Activated CD4-positive, alpha-beta T cell treated with anti-CD3 and anti-CD28 coated beads, Interleukin-2, amount 10 ng/mL, durations not matched to agents 24 days and 14 days (primary cell): ENCODE measurements around the gene RPS29. TPM values are rescaled to one million over a fixed set of nuclear protein-coding genes. Genes with fewer than 3 reads are reported as not detected.
"Not testable (repeated sequence)": the region's sequence is repeated elsewhere in the genome, so short reads cannot be mapped to it uniquely, and the experiment has no call there.

Experiments
- DNase-seq: peaks from one replicate; pipeline ENCODE4 v3.0.0; 2022
- H3K27ac Mint-ChIP-seq: one replicate; pipeline ENCODE4 v1.8.0; 2022; ENCODE audit warnings: mild to moderate bottlenecking, mixed read lengths
- H3K27me3 Mint-ChIP-seq: one replicate; pipeline ENCODE4 v1.8.0; 2022; ENCODE audit warnings: mixed read lengths
- H3K36me3 Mint-ChIP-seq: one replicate; pipeline ENCODE4 v1.8.0; 2022; ENCODE audit warnings: low read depth, mild to moderate bottlenecking, mixed read lengths
- H3K4me1 Mint-ChIP-seq: one replicate; pipeline ENCODE4 v1.8.0; 2021; ENCODE audit warnings: mixed read lengths
- H3K4me3 Mint-ChIP-seq: one replicate; pipeline ENCODE4 v1.8.0; 2022; ENCODE audit warnings: mild to moderate bottlenecking, moderate library complexity, mixed read lengths
- H3K9me3 Mint-ChIP-seq: one replicate; pipeline ENCODE4 v1.8.0; 2021; ENCODE audit warnings: mixed read lengths
- intact Hi-C: fragments of 100-400 bp; cut with micrococcal nuclease; formaldehyde crosslinking; loops from one replicate; pipeline ENCODE4 v1.15.1; 2023
- total RNA-seq: library from RNA; stranded (reverse); gene quantifications from 2 replicates; pipeline ENCODE4 v1.2.3, GENCODE V29; 2022

The RPS29 gene
- 1,960 and 2,033 TPM in 2 replicates for total RNA-seq

DNA sequence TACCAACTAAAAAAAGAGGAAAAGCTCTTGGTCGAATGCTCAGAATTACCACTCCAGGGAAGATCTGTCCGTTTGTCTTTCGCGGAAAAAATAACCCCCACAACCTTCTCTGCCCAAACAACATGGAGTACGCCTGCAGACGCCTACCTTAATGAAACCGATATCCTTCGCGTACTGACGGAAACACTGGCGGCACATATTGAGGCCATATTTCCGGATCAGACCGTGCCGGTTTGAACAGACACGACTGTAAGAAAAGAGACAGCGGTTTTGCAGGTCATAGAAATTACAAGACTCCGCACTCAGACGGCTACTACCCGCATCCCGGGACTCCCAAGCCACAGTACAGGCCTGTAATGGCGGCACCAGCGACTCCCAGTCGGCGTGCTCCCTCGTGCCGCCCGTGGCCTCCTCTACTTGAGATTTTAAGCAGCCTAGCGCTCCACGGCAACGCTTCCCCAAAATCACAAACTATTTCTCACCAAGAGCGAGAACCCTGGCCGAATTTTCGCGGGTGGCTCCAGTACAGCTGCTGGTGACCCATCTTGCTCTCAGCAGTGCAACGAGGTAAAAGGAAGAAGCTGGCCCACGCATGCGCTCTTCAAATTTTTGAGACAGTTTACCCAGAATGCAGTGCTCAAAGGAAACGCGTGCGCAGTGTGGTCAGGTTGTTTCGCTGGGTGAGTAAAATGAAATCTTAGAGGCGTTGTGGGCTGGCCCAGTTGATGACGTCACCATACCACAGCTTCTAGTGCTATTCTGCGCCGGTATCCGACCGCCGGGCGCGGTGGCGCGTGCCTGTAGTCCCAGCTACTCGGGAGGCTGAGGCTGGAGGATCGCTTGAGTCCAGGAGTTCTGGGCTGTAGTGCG is at the start of gene RPS29:
Gene RPS29 (minus strand): TSS at position 578 of the 870 bp plus-strand sequence. CDS start 34 bp downstream, at position 544.
- H3K27me3 Mint-ChIP-seq = peaks cover 3% of the 10 kb centered on the region
- peak within 1 kb of the TSS; percentile 89 for H3K4me3 Mint-ChIP-seq
- H3K36me3 Mint-ChIP-seq = peaks cover 52% of the 10 kb centered on the region
- DNase-seq = peak; percentile 99
- peaks cover 35% of the 10 kb centered on the region for H3K4me1 Mint-ChIP-seq
- H3K9me3 Mint-ChIP-seq = no peaks in the 10 kb centered on the region
- intact Hi-C loops = loop anchor here (1.0 to 10.0 kb wide), 8 partner anchors 12 to 1509 kb away; partner anchors contain the start of genes LRR1, MAP4K5, MGAT2 and RPL36AL
- H3K27ac Mint-ChIP-seq = peak within 1 kb of the TSS; percentile 99

DNA sequence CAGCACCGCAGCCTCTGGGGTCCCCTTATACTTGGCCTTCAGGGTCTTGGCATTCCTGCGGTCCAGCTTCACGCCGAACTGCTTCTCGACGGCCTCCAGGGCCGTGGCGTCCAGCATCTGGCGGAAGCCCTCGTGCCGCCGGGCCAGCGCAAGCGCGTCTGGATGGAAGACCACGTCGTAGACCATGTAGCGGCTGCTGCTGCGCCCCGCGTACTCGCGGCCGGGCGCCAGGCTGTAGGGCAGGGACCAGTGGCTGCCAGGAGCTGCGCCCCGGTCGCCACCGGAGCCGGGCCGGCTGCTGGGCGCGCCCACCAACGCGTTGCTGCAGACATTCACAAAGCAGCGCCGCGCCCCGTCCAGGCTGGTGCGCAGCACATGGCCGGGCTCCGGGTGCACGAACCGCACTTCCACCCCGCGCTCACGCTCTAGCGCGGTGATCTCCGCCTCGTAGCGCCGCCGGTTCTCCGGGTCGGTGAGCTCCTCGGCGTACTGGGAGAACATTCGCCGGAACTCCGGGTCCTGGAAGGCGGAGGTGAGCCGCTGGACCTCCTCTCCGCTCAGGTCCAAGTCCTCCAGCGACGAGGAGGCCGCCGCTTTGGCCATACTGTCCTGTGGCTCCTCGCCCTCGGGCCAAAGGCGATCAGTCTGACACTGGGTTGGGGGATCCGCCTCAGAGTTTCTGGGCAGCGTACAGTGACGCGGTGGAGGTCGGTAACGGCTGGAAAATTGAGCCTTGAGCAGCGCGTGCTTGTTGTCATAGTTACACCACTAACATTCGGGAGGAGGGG is 48.6 kb upstream of the RPS29 start, which contains the start of gene DNAAF2:
Gene DNAAF2 (minus strand): TSS at position 698 of the 788 bp plus-strand sequence. CDS start 95 bp downstream, at position 603.
- Mint-ChIP-seq H3K9me3 (no peaks in the 10 kb centered on the region), H3K27me3 (no peaks in the 10 kb centered on the region), H3K4me1 (peaks cover 30% of the 10 kb centered on the region), H3K27ac (peak within 1 kb of the TSS; percentile 99), H3K4me3 (peak within 1 kb of the TSS; percentile 99), H3K36me3 (peaks cover 42% of the 10 kb centered on the region)
- DNase-seq = peak; percentile 89
- intact Hi-C loops = loop anchor here (1.0 to 10.0 kb wide), 9 partner anchors 14 to 1190 kb away; partner anchors contain the start of genes DMAC2L, KLHDC1, KLHDC2 and L2HGDH

DNA sequence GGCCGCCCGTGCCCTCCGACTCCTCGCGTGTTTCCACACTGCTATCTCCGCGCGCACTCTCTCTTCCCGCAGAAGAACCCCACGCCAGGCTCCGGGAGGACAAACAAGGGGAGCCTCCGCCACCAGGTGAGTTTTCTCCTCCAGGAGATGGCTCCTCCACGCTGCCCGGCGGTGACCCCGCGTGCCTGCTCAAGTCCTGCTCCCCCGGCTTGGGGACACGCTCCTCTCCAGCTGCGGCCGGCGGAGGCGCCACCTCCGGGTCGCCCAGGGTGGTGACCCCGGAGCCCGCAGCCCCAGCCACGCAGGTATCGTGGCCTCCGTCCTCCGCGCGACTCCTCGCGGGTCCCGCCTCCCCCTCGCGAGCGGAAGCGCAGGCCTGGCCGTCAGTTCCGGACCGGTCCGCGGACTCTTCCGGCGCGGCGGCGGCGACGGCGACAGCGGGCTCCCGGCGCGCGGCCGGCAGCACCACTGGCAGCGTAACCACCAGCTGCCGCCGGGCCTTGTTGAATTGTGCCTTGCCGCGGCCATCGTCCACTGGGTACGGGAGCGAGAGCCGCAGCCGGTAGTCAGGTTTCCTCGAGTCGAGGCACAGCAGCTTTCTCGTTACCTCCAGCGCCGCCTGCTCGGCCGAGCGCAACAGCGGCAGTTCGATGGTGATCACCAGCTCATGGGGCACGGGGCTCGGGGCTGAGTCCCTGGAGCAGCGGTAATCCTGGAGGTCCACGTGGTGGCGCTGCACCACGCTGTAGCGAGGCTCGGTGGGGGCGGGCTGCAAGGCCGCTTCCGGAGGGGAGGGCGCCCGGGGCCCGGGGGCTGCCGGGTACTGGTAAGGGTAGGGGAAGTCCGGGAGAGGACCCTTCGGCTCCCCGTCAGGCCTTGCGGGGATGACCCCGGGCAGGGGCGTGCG is 47.7 kb upstream of the RPS29 start:
- intact Hi-C loops = loop anchor here (1.0 to 10.0 kb wide), 9 partner anchors 14 to 1191 kb away; partner anchors contain the start of genes DMAC2L, KLHDC1, KLHDC2 and L2HGDH
- peaks cover 37% of the 10 kb centered on the region for H3K36me3 Mint-ChIP-seq
- no peaks in the 10 kb centered on the region for H3K27me3 Mint-ChIP-seq
- DNase-seq = peak; percentile 98
- no peaks in the 10 kb centered on the region for H3K9me3 Mint-ChIP-seq
- H3K27ac Mint-ChIP-seq = peak overlapping the region; percentile 93
- H3K4me1 Mint-ChIP-seq = peaks cover 29% of the 10 kb centered on the region
- H3K4me3 Mint-ChIP-seq = peak overlapping the region; percentile 99

DNA sequence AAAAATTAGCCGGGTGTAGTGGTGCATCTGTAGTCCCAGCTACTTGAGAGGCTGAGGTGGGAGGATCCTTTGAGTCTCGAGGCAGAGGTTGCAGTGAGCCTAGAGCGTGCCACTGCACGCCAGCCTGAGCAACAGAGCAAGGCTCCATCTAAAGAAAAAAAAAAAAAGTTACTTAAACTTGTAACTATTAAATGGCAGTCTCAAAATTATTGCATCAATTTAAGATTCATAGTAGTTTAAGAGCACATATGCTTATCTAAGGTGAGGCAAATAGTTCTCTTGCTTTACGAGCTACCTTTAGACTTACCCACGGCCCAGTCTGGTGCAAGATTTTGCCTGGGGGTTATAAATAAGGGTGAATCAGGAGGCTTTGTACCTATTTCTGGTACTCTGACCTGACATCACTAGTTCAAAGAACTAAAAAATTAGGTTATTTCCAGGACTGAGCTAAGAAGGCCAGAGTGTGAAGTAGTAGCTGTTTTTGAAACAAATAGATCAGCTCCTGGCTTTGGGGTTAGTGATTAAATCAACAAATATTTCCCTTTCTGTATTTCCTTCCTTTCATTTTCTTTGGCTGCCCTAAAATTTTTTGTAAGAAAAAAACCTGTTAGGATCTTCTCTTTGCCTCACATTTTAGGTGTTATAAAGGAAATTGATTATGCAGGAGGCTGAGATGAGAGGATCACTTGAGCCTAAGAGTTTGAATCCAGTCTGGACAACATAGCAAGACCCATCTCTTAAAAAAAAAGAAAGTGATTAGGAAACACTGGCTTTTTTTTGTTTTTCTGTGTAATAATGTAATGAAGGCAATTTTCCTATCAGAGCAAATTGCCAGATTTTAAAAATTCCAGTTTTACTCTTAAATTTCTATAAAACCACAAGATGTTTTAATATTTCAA is 38.0 kb upstream of the RPS29 start:
- H3K4me1 Mint-ChIP-seq = peaks cover 34% of the 10 kb centered on the region
- H3K27me3 Mint-ChIP-seq = no peaks in the 10 kb centered on the region
- H3K27ac Mint-ChIP-seq = peak overlapping the region; percentile 69
- no peak for DNase-seq
- intact Hi-C loops = loop anchor here (5.0 kb wide), 1 partner anchor 493 kb away; the partner anchor contains the start of gene VCPKMT
- H3K4me3 Mint-ChIP-seq = peak overlapping the region; percentile 96
- H3K9me3 Mint-ChIP-seq = no peaks in the 10 kb centered on the region
- H3K36me3 Mint-ChIP-seq = peaks cover 53% of the 10 kb centered on the region

DNA sequence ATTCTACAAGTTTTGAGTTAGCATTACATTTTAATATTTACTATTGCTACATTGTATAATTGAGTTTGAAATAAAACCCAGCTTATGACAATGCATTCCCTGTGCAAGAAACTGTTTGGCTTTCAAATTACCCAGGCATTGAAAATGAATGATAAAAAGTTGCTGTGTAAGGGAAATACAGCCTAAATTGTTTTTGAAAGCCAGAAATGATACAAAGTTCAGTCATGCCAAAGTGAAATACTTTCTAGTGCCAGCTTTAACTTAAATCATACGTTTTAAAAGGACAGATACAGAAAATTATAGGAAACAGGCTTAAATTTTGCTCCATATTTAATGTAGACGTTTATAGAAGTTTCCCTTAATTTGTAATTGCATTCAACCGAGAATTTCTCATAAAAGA is 37.2 kb upstream of the RPS29 start:
- Mint-ChIP-seq H3K4me1 (peaks cover 37% of the 10 kb centered on the region), H3K9me3 (no peaks in the 10 kb centered on the region), H3K27ac (peak overlapping the region; percentile 37), H3K4me3 (peak overlapping the region; percentile 96), H3K36me3 (peaks cover 59% of the 10 kb centered on the region), H3K27me3 (no peaks in the 10 kb centered on the region)
- intact Hi-C loops = loop anchor here (5.0 kb wide), 1 partner anchor 494 kb away; the partner anchor contains the start of gene VCPKMT
- no peak for DNase-seq

DNA sequence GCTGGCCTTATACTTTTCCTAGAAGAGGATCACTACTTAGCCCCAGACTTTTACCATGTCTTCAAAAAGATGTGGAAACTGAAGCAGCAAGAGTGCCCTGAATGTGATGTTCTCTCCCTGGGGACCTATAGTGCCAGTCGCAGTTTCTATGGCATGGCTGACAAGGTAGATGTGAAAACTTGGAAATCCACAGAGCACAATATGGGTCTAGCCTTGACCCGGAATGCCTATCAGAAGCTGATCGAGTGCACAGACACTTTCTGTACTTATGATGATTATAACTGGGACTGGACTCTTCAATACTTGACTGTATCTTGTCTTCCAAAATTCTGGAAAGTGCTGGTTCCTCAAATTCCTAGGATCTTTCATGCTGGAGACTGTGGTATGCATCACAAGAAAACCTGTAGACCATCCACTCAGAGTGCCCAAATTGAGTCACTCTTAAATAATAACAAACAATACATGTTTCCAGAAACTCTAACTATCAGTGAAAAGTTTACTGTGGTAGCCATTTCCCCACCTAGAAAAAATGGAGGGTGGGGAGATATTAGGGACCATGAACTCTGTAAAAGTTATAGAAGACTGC is 35.9 kb upstream of the RPS29 start:
- Mint-ChIP-seq H3K4me1 (peaks cover 40% of the 10 kb centered on the region), H3K27me3 (no peaks in the 10 kb centered on the region), H3K9me3 (no peaks in the 10 kb centered on the region), H3K27ac (peak overlapping the region; percentile 96), H3K4me3 (peak overlapping the region; percentile 96), H3K36me3 (peaks cover 65% of the 10 kb centered on the region)
- intact Hi-C loops = loop anchor here (5.0 kb wide), 1 partner anchor 495 kb away; the partner anchor contains the start of gene VCPKMT
- no peak for DNase-seq

DNA sequence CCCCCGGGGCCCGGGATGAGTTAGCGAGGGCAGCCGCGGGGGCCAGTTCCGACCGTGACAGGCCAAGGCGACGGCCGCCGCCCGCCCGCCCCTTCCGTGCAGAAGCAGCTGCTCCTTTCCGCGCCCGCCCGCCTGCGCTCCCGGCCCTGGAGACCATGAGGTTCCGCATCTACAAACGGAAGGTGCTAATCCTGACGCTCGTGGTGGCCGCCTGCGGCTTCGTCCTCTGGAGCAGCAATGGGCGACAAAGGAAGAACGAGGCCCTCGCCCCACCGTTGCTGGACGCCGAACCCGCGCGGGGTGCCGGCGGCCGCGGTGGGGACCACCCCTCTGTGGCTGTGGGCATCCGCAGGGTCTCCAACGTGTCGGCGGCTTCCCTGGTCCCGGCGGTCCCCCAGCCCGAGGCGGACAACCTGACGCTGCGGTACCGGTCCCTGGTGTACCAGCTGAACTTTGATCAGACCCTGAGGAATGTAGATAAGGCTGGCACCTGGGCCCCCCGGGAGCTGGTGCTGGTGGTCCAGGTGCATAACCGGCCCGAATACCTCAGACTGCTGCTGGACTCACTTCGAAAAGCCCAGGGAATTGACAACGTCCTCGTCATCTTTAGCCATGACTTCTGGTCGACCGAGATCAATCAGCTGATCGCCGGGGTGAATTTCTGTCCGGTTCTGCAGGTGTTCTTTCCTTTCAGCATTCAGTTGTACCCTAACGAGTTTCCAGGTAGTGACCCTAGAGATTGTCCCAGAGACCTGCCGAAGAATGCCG is 35.1 kb upstream of the RPS29 start:
- peaks cover 67% of the 10 kb centered on the region for H3K36me3 Mint-ChIP-seq
- intact Hi-C loops = loop anchor here (2.0 to 5.0 kb wide), 3 partner anchors 68 to 610 kb away; partner anchors contain the start of genes POLE2, SOS2 and VCPKMT
- no peaks in the 10 kb centered on the region for H3K9me3 Mint-ChIP-seq
- peak overlapping the region; percentile 96 for H3K4me3 Mint-ChIP-seq
- DNase-seq = peak; percentile 75
- peak overlapping the region; percentile 96 for H3K27ac Mint-ChIP-seq
- peaks cover 38% of the 10 kb centered on the region for H3K4me1 Mint-ChIP-seq
- H3K27me3 Mint-ChIP-seq = no peaks in the 10 kb centered on the region

DNA sequence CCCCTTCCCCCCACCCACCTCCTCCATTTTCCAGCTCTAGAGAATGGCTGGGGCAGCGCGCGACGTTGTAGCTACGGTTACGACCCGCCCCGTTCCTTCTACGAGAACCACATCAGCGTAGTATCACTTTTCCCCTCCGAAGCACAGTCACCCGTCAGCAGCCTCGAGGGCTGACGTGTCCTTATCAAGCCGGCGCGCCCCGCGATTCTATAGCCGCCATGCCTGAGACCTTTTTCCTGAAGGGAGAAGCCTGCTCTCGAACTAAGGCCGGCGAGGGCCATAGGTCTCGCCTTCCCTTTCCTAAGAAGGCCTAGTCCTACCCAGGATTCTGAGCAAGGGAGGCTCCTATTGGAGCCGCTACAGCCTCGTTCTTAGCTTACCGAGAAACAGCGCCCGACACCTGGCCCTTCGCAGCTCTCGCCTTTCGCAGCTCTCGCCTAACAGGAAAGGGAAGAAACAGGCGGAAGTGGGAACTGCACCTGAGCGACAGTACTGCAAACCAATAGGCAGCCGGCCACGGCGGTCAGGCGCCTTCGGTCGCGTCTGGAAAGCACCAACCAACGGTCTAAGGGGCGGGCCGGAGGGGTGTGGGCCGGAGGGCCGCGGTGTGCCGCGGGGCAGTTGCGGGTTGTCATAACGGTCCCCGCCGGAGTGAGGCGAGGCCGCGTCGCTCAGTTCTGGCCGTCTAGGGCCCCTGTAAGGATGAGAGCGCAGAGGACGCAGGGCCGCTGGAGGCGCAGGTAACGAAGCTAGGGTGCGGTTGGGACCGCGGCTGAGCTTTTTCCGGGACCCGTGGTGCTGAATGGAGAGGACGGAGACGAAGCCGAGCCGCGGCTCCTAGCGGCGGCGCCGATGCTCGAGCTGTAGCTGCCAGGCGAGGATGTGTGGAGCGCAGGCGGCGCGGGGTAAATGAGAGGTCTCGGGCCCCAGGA is 34.3 kb upstream of the RPS29 start, which contains the start of the genes MGAT2 and RPL36AL:
Gene MGAT2 (plus strand): TSS at position 618 of the 932 bp plus-strand sequence. CDS start 470 bp downstream, outside the sequence.
Gene RPL36AL (minus strand): TSS at position 445 of the 932 bp plus-strand sequence. CDS start 1,522 bp downstream, outside the sequence.
- Mint-ChIP-seq H3K9me3 (no peaks in the 10 kb centered on the region), H3K27me3 (no peaks in the 10 kb centered on the region), H3K27ac (peak within 1 kb of the TSS; percentile 96), H3K4me1 (peaks cover 36% of the 10 kb centered on the region), H3K36me3 (peaks cover 71% of the 10 kb centered on the region), H3K4me3 (peak within 1 kb of the TSS; percentile 96)
- intact Hi-C loops = loop anchor here (1.0 to 5.0 kb wide), 7 partner anchors 14 to 610 kb away; partner anchors contain the start of genes KLHDC2, LRR1, POLE2 and RPS29
- peak; percentile 99 for DNase-seq

DNA sequence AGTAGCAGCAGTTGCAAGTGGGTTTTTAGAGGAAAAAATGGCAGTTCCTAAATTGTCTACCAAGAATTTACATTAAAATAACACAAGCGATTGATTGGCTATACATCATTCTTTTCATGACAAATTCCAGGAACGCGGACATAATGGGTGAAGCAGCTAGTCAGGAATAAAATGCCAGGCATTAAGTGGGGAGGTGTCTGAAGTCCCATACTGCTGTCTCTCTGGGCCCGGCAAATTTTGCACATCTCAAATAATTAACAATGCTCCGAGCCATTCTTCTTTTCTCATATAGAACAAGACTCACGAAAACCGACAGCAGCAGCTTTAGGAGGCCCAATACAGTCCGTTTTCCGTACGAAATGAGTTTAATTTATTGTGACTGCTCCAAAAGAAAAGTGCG is 33.5 kb upstream of the RPS29 start:
- Mint-ChIP-seq H3K4me3 (peak overlapping the region; percentile 96), H3K9me3 (no peaks in the 10 kb centered on the region), H3K27ac (peak overlapping the region; percentile 96), H3K36me3 (peaks cover 68% of the 10 kb centered on the region), H3K4me1 (peaks cover 34% of the 10 kb centered on the region), H3K27me3 (no peaks in the 10 kb centered on the region)
- intact Hi-C loops = loop anchor here (1.0 to 5.0 kb wide), 7 partner anchors 15 to 611 kb away; partner anchors contain the start of genes KLHDC2, LRR1, POLE2 and RPS29
- DNase-seq = no peak

DNA sequence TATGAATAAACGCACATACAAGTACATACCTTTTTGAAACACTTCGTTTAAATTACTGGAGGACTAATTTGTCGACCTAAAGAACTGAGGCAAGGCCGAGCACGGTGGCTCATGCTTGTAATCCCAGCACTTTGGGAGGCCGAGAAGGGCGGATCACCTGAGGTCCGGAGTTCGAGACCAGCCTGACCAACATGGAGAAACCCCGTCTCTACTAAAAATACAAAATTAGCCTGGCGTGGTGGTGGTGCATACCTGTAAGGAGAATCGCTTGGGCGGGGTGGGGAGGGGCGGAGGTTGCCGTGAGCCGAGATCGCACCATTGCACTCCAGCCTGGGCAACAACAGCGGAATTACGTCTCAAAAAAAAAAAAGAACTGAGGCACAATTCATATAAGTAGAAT is 33.1 kb upstream of the RPS29 start:
- H3K9me3 Mint-ChIP-seq, H3K27me3 Mint-ChIP-seq, intact Hi-C loops, DNase-seq: not testable (repeated sequence)
- Mint-ChIP-seq H3K27ac (peak overlapping the region; percentile 96), H3K36me3 (peaks cover 67% of the 10 kb centered on the region), H3K4me3 (peak overlapping the region; percentile 96), H3K4me1 (peaks cover 34% of the 10 kb centered on the region)
